PFSK-1 (cell line): Measurements from ENCODE around the gene FAM229A.

Source experiments
- POLR2AphosphoS5 ChIP-seq: IDR thresholded peaks from 2 replicates; pipeline ENCODE4 v1.6.1; 2012; ENCODE audit warnings: low read depth, mild to moderate bottlenecking, control low read depth, low read length, moderate library complexity
- REST ChIP-seq, 2 experiments: IDR thresholded peaks; 2 replicates each; pipeline versions ENCODE4 v1.6.1 to v1.8.0; 2011 to 2012; ENCODE audit warnings: low read depth in 2 of 2, low read length in 2 of 2, control low read depth in 1 of 2, inconsistent platforms in 1 of 2, mild to moderate bottlenecking in 1 of 2, moderate library complexity in 1 of 2; ENCODE audit not compliant: insufficient read depth in 1 of 2

- TF ChIP-seq POLR2AphosphoS5 (no peak), REST (IDR thresholded peaks at IDR 0.05; ENCODE audit: insufficient read depth in 1 of 2, low read depth in 2 of 2, low read length in 2 of 2) (no peak)
These were observed 20.3 kb downstream of the FAM229A start for GRCh38 chr1:32341971-32342370.
